ENCODE measurements around the gene MRM2.

Gene MRM2

GRCh38 chr7:2289111-2289586, 47.1 kb upstream of the MRM2 start:
- Histone ChIP-seq H3K4me1 (ENCODE audit: low read length) (no peaks in the 10 kb centered on the region), H3K4me3 (ENCODE audit: low read length) (no peak overlapping the region), H3K9me2 (replicated peaks; ENCODE audit: insufficient read depth, low read length) (no peaks in the 10 kb centered on the region), H3F3A (ENCODE audit: insufficient read depth, low read length) (no peaks in the 10 kb centered on the region), H3K36me3 (replicated peaks; ENCODE audit: insufficient read depth, low read length) (no peaks in the 10 kb centered on the region), H2AFZ (ENCODE audit: low read length) (no peak overlapping the region), H3K27ac (ENCODE audit: low read length) (no peak overlapping the region), H4K20me1 (ENCODE audit: insufficient read depth, low read length) (no peaks in the 10 kb centered on the region), H3K9ac (ENCODE audit: low read length) (no peak overlapping the region), H3K27me3 (replicated peaks; ENCODE audit: insufficient read depth, low read length) (no peaks in the 10 kb centered on the region), H3K79me2 (ENCODE audit: low read length) (0 out of 2 replicates have a peak, but pooled peaks cover 3% of the 10 kb centered on the region), H3K9me3 (replicated peaks; ENCODE audit: insufficient read depth, low read length) (no peaks in the 10 kb centered on the region), H3K4me2 (ENCODE audit: low read depth, low read length) (no peak overlapping the region)
- no peak for DNase-seq
- TF ChIP-seq CTCF (IDR thresholded peaks at IDR 0.05; ENCODE audit: low read length) (no peak), EZH2phosphoT487 (IDR thresholded peaks at IDR 0.05; ENCODE audit: low read length) (no peak), EZH2 (optimal IDR thresholded peaks at IDR 0.05; ENCODE audit: low read depth, low read length) (no peak)

- Histone ChIP-seq H3K4me3 (ENCODE audit: low read length) (no peak overlapping the region), H4K20me1 (ENCODE audit: insufficient read depth, low read length) (no peaks in the 10 kb centered on the region), H2AFZ (ENCODE audit: low read length) (no peak overlapping the region), H3K4me2 (ENCODE audit: low read depth, low read length) (no peak overlapping the region), H3K9me2 (replicated peaks; ENCODE audit: insufficient read depth, low read length) (no peaks in the 10 kb centered on the region), H3K27me3 (replicated peaks; ENCODE audit: insufficient read depth, low read length) (no peaks in the 10 kb centered on the region), H3K4me1 (ENCODE audit: low read length) (no peaks in the 10 kb centered on the region), H3F3A (ENCODE audit: insufficient read depth, low read length) (no peaks in the 10 kb centered on the region), H3K9ac (ENCODE audit: low read length) (no peak overlapping the region), H3K36me3 (replicated peaks; ENCODE audit: insufficient read depth, low read length) (no peaks in the 10 kb centered on the region), H3K27ac (ENCODE audit: low read length) (no peak overlapping the region), H3K9me3 (replicated peaks; ENCODE audit: insufficient read depth, low read length) (no peaks in the 10 kb centered on the region), H3K79me2 (ENCODE audit: low read length) (0 out of 2 replicates have a peak, but pooled peaks cover 3% of the 10 kb centered on the region)
- TF ChIP-seq CTCF (IDR thresholded peaks at IDR 0.05; ENCODE audit: low read length), result no peak
- no peak for TF ChIP-seq EZH2phosphoT487 (IDR thresholded peaks at IDR 0.05; ENCODE audit: low read length)
- no peak for TF ChIP-seq EZH2 (optimal IDR thresholded peaks at IDR 0.05; ENCODE audit: low read depth, low read length)
- no peak for DNase-seq
Measured at GRCh38 chr7:2288503-2288902, 46.5 kb upstream of the MRM2 start.

GRCh38 chr7:2287745-2288144, 45.7 kb upstream of the MRM2 start:
- H4K20me1 ChIP-seq (ENCODE audit: insufficient read depth, low read length), result no peaks in the 10 kb centered on the region

More at GRCh38 chr7:2287745-2288144, 45.7 kb upstream of the MRM2 start:
- Histone ChIP-seq H3K27me3 (replicated peaks; ENCODE audit: insufficient read depth, low read length) (no peaks in the 10 kb centered on the region), H3K4me3 (ENCODE audit: low read length) (no peak overlapping the region), H3K4me1 (ENCODE audit: low read length) (no peaks in the 10 kb centered on the region), H2AFZ (ENCODE audit: low read length) (no peak overlapping the region), H3K9ac (ENCODE audit: low read length) (no peak overlapping the region), H3F3A (ENCODE audit: insufficient read depth, low read length) (no peaks in the 10 kb centered on the region), H3K4me2 (ENCODE audit: low read depth, low read length) (no peak overlapping the region), H3K9me2 (replicated peaks; ENCODE audit: insufficient read depth, low read length) (no peaks in the 10 kb centered on the region), H3K79me2 (ENCODE audit: low read length) (0 out of 2 replicates have a peak, but pooled peaks cover 3% of the 10 kb centered on the region), H3K9me3 (replicated peaks; ENCODE audit: insufficient read depth, low read length) (no peaks in the 10 kb centered on the region), H3K27ac (ENCODE audit: low read length) (no peak overlapping the region), H3K36me3 (replicated peaks; ENCODE audit: insufficient read depth, low read length) (no peaks in the 10 kb centered on the region)
- DNase-seq, result no peak
- TF ChIP-seq EZH2phosphoT487 (IDR thresholded peaks at IDR 0.05; ENCODE audit: low read length) (no peak), EZH2 (optimal IDR thresholded peaks at IDR 0.05; ENCODE audit: low read depth, low read length) (no peak), CTCF (IDR thresholded peaks at IDR 0.05; ENCODE audit: low read length) (no peak)
